GDM1 (cell line): ENCODE measurements around the gene CDCA5.
A peak's percentile ranks its signal among the peaks of the same experiment; 100 is the strongest.

Source experiments
- DNase-seq: peaks from one replicate; lab custom pipeline; 2025; lab: John Stamatoyannopoulos, UW

Gene CDCA5

GRCh38 chr11:65043881-65044501 is 39.8 kb downstream of the CDCA5 start:
- no peak for DNase-seq

DNA sequence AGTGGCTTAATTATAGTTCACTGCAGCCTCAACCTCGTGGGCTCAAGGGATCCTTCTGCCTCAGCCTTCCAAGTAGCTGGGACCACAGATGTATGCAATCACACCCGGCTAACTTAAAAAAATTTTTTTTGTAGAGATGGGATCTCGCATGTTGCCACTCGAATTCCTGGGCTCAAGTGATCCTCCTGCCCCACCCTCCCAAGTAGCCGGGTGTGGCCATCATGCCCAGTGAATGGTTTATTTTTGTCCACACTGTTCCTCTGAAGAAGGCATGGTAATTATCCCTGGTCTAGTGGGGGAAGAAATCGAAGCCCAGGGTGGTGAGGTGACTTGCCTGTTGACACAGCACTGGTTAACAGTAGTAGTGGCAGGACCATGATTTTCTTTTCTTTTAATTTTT is 40.9 kb downstream of the CDCA5 start:
- no peak for DNase-seq

DNA sequence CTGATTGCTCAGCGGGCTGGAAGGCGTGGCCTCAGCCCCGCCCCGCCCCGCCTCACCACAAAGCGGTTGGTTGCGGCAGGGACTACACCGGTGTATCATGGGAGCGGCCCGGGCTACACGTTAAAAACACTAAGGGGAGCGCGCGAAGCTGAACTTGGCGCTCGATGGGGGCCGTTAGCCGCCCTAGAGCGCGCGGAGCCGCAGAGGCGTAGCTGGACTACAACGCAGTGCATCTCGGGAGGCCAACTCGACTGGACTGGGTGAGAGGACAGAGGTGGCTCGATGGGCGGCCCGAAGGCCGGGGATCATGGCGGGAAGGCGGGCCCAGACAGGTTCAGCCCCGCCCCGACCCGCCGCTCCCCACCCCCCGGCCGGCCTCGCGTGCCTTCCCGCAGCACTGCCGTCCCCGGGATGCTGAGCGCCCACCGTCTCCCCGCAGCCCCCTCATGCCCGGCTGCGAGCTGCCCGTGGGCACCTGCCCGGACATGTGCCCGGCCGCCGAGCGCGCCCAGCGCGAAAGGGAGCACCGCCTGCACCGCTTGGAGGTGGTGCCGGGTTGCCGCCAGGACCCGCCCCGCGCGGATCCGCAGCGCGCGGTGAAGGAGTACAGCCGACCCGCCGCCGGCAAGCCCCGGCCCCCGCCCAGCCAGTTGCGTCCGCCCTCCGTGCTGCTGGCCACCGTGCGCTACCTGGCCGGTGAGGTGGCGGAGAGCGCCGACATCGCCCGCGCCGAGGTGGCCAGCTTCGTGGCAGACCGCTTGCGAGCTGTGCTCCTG is 42.8 kb downstream of the CDCA5 start, which contains the start of gene SAC3D1:
Gene SAC3D1 (plus strand): TSS at position 364 of the 776 bp plus-strand sequence. CDS start 83 bp downstream, at position 447.
- peak; percentile 94 for DNase-seq

DNA sequence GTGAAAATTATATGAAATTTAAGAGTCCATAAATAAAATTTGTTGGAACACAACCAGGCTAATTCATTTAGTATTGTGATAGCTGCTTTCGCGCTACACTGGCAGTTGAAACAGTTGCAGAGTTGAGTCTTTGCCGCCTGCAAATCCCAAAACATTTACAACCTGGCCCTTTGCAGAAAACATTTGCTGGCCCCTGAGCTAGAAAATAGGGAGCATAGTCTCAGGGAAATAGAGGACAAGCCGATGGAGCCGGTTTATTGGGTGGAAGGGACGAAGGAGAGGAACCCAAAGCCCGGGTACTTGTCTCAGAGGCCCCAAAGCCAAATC is 43.4 kb downstream of the CDCA5 start:
- no peak for DNase-seq

DNA sequence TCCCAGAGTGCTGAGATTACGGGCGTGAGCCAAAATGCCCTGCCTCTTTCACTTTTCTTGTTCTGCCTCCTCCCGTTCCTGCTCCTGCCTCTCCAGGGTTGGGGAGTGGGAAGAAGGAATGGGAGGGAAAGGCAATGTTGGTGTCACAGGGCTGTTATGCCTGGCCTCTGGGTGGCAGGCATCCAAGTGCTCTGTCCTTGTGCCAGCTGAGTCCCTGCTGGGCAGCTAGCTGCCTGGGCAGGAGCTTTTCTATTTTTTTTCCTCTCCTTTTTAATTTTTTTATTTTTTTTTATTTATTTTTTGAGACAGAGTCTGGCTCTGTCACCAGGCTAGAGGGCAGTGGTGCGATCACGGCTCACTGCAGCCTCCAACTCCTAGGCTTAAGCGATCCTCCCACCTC is 46.9 kb downstream of the CDCA5 start:
- no peak for DNase-seq

- DNase-seq, result no peak
Measured at GRCh38 chr11:65035579-65035978, 48.3 kb downstream of the CDCA5 start.

DNA sequence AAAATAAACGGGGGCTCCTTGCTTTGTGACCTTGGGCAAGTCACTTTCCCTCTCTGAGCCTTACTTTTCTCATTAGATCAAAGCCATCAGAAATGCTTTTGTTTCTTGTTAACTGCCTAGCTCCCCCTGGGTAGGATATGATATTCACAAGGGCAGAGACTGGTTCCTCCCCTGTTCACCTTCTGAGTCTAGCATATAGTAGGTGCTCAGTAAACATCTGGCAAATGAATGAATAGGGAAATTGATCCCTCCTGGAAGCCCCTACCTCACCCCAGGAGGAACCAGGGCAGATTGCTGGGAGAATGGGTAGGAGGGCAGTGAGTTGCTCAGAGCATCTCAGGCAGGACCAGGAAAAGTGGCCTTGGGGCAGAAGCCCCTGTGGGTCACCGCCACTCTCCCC is 49.4 kb downstream of the CDCA5 start:
- no peak for DNase-seq

- DNase-seq, result no peak
Measured at GRCh38 chr11:65032216-65032615, 51.6 kb downstream of the CDCA5 start.
